ENCODE measurements around the gene DNAAF9.

Gene DNAAF9

DNA sequence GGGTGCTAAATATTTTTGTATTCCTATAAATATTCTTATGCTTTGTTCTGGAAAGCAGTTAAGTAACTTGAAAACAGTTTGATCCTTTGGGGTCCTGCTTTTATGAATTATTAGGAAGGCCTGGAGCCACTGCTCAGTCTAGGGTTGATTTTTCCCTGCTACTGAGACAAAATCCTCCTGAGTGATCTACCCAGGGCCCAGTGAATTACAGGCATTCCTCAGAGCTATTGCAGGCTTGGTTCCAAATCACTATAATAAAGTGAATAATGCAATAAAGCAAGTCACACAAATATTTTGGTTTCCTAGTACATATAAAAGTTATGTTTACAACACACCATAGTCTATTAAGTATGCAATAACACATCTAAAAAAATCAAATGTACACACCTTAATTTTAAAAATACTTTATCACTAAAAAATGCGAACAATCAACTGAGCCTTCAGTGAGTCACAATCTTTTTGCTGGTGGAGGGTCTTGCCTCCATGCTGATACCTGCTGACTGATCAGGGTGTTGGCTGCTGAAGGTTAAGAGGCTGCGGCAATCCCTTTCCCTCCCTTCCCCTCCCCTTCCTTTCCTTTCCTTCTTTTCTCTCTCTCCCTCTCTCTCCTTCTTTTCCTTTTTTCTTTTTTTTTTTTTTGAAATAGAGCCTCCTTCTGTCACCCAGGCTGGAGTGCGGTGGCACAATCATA lies 43.0 kb downstream of the DNAAF9 start:
- DNase-seq = no peak

DNA sequence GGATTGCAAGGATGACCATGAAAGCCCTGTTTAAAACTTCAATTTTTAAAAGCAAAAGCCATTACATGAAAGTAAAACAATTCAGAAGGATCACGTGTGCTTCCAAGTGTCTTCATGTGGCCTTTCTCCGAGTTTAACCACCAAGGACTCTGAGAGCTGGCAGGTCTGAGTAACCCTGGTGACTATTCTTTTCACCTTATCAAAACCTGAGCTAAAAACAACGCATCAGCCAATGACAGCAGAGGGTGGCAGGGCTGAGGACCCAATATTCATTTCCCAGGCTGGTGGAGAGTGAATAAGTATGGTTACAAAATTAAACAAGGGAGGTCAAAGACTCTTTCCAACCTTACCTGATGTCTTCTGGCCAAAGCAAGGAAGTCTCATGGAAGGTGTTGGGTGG lies 46.7 kb downstream of the DNAAF9 start:
- no peak for DNase-seq

DNA sequence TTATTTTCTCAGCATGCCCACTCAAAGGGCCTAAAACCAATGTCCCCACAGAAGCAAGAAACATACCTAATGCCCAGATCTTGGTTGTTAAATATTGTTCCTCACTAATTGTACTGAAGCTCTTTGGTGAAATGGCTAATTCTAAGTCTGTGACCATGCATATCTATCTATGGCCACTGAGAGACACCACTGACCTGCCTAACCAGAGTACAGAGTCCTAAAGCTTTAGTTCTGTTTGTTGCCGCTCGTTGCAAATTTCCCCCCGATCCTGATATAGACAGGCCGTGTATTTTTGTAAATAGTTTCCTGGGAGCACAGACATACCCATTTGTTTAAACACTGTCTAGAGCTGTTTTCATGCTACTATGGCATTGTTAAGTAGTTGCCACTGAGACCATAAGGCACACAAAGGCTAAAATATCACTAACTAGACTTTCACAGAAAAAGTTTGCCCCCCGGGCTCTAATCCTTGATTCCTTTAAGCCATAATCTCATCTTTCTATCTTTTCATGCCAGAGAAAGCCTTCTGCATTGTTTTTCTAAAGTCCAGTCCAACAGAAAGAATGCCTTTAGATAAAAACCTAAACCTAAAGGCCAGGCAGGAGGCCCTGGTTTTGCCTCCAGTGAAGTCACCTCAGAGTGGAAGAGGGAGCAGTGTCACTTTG lies 48.7 kb downstream of the DNAAF9 start:
- no peak for DNase-seq

Data from SIG-M5 (cell line).